ENCODE data around the gene REC8. TPM values are rescaled to one million over a fixed set of nuclear protein-coding genes. Genes with fewer than 3 reads are reported as not detected.
A peak's percentile ranks its signal among the peaks of the same experiment; 100 is the strongest.

The REC8 gene
- total and polyA plus RNA-seq, 2 of the 13 experiments (the other 11 are each of a cell fraction or from before 2014, with no cell fraction given): 3.4 to 14.7 TPM

DNA sequence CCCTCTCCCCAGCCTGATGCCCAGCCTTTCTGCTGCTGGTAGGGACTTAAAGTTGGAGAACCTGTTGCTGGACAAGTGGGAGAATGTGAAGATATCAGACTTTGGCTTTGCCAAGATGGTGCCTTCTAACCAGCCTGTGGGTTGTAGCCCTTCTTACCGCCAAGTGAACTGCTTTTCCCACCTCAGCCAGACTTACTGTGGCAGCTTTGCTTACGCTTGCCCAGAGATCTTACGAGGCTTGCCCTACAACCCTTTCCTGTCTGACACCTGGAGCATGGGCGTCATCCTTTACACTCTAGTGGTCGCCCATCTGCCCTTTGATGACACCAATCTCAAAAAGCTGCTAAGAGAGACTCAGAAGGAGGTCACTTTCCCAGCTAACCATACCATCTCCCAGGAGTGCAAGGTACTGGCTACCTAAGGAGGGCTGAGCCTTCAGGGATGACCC is 35.2 kb downstream of the REC8 start (continued):
- TF ChIP-seq, protein P1, sequence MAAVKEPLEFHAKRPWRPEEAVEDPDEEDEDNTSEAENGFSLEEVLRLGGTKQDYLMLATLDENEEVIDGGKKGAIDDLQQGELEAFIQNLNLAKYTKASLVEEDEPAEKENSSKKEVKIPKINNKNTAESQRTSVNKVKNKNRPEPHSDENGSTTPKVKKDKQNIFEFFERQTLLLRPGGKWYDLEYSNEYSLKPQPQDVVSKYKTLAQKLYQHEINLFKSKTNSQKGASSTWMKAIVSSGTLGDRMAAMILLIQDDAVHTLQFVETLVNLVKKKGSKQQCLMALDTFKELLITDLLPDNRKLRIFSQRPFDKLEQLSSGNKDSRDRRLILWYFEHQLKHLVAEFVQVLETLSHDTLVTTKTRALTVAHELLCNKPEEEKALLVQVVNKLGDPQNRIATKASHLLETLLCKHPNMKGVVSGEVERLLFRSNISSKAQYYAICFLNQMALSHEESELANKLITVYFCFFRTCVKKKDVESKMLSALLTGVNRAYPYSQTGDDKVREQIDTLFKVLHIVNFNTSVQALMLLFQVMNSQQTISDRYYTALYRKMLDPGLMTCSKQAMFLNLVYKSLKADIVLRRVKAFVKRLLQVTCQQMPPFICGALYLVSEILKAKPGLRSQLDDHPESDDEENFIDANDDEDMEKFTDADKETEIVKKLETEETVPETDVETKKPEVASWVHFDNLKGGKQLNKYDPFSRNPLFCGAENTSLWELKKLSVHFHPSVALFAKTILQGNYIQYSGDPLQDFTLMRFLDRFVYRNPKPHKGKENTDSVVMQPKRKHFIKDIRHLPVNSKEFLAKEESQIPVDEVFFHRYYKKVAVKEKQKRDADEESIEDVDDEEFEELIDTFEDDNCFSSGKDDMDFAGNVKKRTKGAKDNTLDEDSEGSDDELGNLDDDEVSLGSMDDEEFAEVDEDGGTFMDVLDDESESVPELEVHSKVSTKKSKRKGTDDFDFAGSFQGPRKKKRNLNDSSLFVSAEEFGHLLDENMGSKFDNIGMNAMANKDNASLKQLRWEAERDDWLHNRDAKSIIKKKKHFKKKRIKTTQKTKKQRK (IDR thresholded peaks at IDR 0.05; ENCODE audit: low read length): no peak
- TF ChIP-seq, protein P2, sequence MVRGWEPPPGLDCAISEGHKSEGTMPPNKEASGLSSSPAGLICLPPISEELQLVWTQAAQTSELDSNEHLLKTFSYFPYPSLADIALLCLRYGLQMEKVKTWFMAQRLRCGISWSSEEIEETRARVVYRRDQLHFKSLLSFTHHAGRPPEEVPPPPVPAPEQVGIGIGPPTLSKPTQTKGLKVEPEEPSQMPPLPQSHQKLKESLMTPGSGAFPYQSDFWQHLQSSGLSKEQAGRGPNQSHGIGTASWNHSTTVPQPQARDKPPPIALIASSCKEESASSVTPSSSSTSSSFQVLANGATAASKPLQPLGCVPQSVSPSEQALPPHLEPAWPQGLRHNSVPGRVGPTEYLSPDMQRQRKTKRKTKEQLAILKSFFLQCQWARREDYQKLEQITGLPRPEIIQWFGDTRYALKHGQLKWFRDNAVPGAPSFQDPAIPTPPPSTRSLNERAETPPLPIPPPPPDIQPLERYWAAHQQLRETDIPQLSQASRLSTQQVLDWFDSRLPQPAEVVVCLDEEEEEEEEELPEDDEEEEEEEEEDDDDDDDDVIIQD (CRISPR knock-in tag; IDR thresholded peaks at IDR 0.05; ENCODE audit: low read depth): no peak
- TF ChIP-seq ZNF747 (CRISPR knock-in tag; IDR thresholded peaks at IDR 0.05; ENCODE audit: borderline replicate concordance): no peak
- no peak for TF ChIP-seq ZNF570 (CRISPR knock-in tag; IDR thresholded peaks at IDR 0.05; ENCODE audit: borderline replicate concordance)
- TF ChIP-seq XRCC5 (optimal IDR thresholded peaks at IDR 0.05; ENCODE audit: low read length): no peak
- no peak for TF ChIP-seq ZNF235 (CRISPR knock-in tag; IDR thresholded peaks at IDR 0.05; ENCODE audit: borderline replicate concordance)
- TF ChIP-seq, protein P3, sequence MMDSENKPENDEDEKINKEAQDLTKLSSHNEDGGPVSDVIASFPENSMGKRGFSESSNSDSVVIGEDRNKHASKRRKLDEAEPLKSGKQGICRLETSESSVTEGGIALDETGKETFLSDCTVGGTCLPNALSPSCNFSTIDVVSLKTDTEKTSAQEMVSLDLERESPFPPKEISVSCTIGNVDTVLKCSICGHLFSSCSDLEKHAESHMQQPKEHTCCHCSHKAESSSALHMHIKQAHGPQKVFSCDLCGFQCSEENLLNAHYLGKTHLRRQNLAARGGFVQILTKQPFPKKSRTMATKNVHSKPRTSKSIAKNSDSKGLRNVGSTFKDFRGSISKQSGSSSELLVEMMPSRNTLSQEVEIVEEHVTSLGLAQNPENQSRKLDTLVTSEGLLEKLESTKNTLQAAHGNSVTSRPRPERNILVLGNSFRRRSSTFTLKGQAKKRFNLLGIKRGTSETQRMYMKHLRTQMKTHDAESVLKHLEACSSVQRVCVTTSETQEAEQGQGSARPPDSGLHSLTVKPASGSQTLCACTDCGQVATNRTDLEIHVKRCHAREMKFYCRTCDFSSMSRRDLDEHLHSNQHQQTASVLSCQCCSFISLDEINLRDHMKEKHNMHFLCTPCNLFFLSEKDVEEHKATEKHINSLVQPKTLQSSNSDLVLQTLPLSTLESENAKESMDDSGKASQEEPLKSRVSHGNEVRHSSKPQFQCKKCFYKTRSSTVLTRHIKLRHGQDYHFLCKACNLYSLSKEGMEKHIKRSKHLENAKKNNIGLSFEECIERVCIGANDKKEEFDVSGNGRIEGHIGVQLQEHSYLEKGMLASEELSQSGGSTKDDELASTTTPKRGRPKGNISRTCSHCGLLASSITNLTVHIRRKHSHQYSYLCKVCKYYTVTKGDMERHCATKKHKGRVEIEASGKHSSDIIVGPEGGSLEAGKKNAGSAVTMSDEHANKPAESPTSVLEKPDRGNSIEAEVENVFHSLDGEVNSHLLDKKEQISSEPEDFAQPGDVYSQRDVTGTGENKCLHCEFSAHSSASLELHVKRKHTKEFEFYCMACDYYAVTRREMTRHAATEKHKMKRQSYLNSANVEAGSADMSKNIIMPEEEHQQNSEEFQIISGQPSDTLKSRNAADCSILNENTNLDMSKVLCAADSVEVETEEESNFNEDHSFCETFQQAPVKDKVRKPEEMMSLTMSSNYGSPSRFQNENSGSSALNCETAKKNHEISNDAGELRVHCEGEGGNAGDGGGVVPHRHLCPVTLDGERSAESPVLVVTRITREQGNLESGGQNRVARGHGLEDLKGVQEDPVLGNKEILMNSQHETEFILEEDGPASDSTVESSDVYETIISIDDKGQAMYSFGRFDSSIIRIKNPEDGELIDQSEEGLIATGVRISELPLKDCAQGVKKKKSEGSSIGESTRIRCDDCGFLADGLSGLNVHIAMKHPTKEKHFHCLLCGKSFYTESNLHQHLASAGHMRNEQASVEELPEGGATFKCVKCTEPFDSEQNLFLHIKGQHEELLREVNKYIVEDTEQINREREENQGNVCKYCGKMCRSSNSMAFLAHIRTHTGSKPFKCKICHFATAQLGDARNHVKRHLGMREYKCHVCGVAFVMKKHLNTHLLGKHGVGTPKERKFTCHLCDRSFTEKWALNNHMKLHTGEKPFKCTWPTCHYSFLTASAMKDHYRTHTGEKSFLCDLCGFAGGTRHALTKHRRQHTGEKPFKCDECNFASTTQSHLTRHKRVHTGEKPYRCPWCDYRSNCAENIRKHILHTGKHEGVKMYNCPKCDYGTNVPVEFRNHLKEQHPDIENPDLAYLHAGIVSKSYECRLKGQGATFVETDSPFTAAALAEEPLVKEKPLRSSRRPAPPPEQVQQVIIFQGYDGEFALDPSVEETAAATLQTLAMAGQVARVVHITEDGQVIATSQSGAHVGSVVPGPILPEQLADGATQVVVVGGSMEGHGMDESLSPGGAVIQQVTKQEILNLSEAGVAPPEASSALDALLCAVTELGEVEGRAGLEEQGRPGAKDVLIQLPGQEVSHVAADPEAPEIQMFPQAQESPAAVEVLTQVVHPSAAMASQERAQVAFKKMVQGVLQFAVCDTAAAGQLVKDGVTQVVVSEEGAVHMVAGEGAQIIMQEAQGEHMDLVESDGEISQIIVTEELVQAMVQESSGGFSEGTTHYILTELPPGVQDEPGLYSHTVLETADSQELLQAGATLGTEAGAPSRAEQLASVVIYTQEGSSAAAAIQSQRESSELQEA (CRISPR knock-in tag; IDR thresholded peaks at IDR 0.05; ENCODE audit: not compliant biosample characterization): peak; percentile 10
- TF ChIP-seq NFIB (CRISPR knock-in tag; IDR thresholded peaks at IDR 0.05; ENCODE audit: borderline replicate concordance): 0 out of 2 replicates have a peak, but pooled peaks have one; percentile 6
- no peak for TF ChIP-seq ZZZ3 (CRISPR knock-in tag; IDR thresholded peaks at IDR 0.05; ENCODE audit: borderline replicate concordance)
- TF ChIP-seq ZMYM2 (CRISPR knock-in tag; IDR thresholded peaks at IDR 0.05): no peak
- no peak for TF ChIP-seq RXRB (CRISPR knock-in tag; IDR thresholded peaks at IDR 0.05; ENCODE audit: borderline replicate concordance)
- TF ChIP-seq, protein P4, sequence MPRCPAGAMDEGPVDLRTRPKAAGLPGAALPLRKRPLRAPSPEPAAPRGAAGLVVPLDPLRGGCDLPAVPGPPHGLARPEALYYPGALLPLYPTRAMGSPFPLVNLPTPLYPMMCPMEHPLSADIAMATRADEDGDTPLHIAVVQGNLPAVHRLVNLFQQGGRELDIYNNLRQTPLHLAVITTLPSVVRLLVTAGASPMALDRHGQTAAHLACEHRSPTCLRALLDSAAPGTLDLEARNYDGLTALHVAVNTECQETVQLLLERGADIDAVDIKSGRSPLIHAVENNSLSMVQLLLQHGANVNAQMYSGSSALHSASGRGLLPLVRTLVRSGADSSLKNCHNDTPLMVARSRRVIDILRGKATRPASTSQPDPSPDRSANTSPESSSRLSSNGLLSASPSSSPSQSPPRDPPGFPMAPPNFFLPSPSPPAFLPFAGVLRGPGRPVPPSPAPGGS (CRISPR knock-in tag; IDR thresholded peaks at IDR 0.05): no peak
- TF ChIP-seq, protein P5, sequence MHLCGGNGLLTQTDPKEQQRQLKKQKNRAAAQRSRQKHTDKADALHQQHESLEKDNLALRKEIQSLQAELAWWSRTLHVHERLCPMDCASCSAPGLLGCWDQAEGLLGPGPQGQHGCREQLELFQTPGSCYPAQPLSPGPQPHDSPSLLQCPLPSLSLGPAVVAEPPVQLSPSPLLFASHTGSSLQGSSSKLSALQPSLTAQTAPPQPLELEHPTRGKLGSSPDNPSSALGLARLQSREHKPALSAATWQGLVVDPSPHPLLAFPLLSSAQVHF (CRISPR knock-in tag; IDR thresholded peaks at IDR 0.05): no peak
- no peak for TF ChIP-seq PITX1 (CRISPR knock-in tag; IDR thresholded peaks at IDR 0.05)

Measured in HepG2 (cell line).